Activated naive CD8-positive, alpha-beta T cell (primary cell): Measurements from ENCODE around the gene XRCC6.

ENCODE experiments used
- H3K27ac Mint-ChIP-seq: one replicate; pipeline ENCODE4 v1.8.0; 2021; ENCODE audit warnings: mixed read lengths
- H3K27me3 Mint-ChIP-seq: one replicate; pipeline ENCODE4 v1.8.0; 2021; ENCODE audit warnings: mixed read lengths
- H3K36me3 Mint-ChIP-seq: one replicate; pipeline ENCODE4 v1.8.0; 2021; ENCODE audit warnings: mixed read lengths
- H3K4me1 Mint-ChIP-seq: one replicate; pipeline ENCODE4 v1.8.0; 2021; ENCODE audit warnings: low read depth, mixed read lengths
- H3K4me3 Mint-ChIP-seq: one replicate; pipeline ENCODE4 v1.8.0; 2021; ENCODE audit warnings: mild to moderate bottlenecking, mixed read lengths
- H3K9me3 Mint-ChIP-seq: one replicate; pipeline ENCODE4 v1.8.0; 2021; ENCODE audit warnings: low read depth, mixed read lengths

XRCC6 gene

GRCh38 chr22:41700108-41700364, 78.9 kb downstream of the XRCC6 start:
- Mint-ChIP-seq H3K9me3 (no peaks in the 10 kb centered on the region), H3K36me3 (peaks cover 3% of the 10 kb centered on the region), H3K27me3 (no peaks in the 10 kb centered on the region), H3K4me3 (no peak overlapping the region), H3K4me1 (peaks cover 8% of the 10 kb centered on the region), H3K27ac (no peak overlapping the region)

- H3K27ac Mint-ChIP-seq = no peak overlapping the region
- H3K4me1 Mint-ChIP-seq = peaks cover 3% of the 10 kb centered on the region
- H3K36me3 Mint-ChIP-seq = peaks cover 3% of the 10 kb centered on the region
- H3K4me3 Mint-ChIP-seq = no peak overlapping the region
- no peaks in the 10 kb centered on the region for H3K27me3 Mint-ChIP-seq
- H3K9me3 Mint-ChIP-seq = no peaks in the 10 kb centered on the region
Observed at GRCh38 chr22:41702763-41703162, 81.7 kb downstream of the XRCC6 start.

GRCh38 chr22:41709341-41709740, 88.2 kb downstream of the XRCC6 start:
- Mint-ChIP-seq H3K4me3 (no peak overlapping the region), H3K36me3 (no peaks in the 10 kb centered on the region), H3K9me3 (no peaks in the 10 kb centered on the region), H3K4me1 (no peaks in the 10 kb centered on the region), H3K27me3 (no peaks in the 10 kb centered on the region), H3K27ac (no peak overlapping the region)

GRCh38 chr22:41713004-41713403, 91.9 kb downstream of the XRCC6 start:
- no peak overlapping the region for H3K4me3 Mint-ChIP-seq
- no peaks in the 10 kb centered on the region for H3K9me3 Mint-ChIP-seq
- H3K36me3 Mint-ChIP-seq = no peaks in the 10 kb centered on the region
- no peaks in the 10 kb centered on the region for H3K27me3 Mint-ChIP-seq
- no peak overlapping the region for H3K27ac Mint-ChIP-seq
- H3K4me1 Mint-ChIP-seq = no peaks in the 10 kb centered on the region
